ENCODE measurements around the gene MYOM1.

Gene MYOM1

DNA sequence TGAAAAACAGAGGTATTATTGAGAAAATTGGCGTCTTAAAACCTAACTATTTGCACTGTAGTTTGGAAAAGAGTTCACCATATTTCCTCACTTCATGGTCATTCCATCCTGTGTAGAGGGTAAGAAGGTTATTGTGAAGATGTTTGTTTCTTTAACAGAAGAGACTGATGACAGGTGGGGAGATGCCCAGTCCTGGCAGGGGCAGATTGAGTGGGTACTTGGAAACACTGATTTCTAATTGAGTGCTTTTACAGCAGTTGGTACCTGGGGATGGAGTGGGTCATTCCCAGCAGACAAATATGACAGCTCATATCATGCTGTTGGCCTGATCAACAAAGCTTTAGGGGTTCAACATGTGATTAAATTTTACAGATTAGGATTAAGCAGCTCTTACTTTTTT, 67.5 kb downstream of the MYOM1 start:
- no peak overlapping the region for H2AFZ ChIP-seq (ENCODE audit: low read depth)
- no peak overlapping the region for H3K9ac ChIP-seq
- no peaks in the 10 kb centered on the region for H3K27me3 ChIP-seq (ENCODE audit: insufficient read depth, low read depth)
- peaks cover 9% of the 10 kb centered on the region for H3K4me1 ChIP-seq (ENCODE audit: low read depth, poor library complexity, severe bottlenecking)
- no peaks in the 10 kb centered on the region for H3K36me3 ChIP-seq (ENCODE audit: insufficient read depth)
- TF ChIP-seq CTCF (conservative IDR thresholded peaks at IDR 0.05; ENCODE audit: low read depth, low read length) = no peak
- H3K79me2 ChIP-seq (ENCODE audit: insufficient read depth, low read depth) = no peaks in the 10 kb centered on the region
- no peak overlapping the region for H3K4me2 ChIP-seq
- H3K27ac ChIP-seq = no peak overlapping the region
- H4K20me1 ChIP-seq (ENCODE audit: insufficient read depth) = no peaks in the 10 kb centered on the region
- no peak overlapping the region for H3K4me3 ChIP-seq (IDR thresholded peaks at IDR 0.05; ENCODE audit: insufficient read depth, low read depth, low read length)

GRCh38 chr18:3151399-3152264, 68.1 kb downstream of the MYOM1 start:
- H3K4me3 ChIP-seq (IDR thresholded peaks at IDR 0.05; ENCODE audit: insufficient read depth, low read depth, low read length) = no peak overlapping the region
- no peaks in the 10 kb centered on the region for H3K27me3 ChIP-seq (ENCODE audit: insufficient read depth, low read depth)
- no peak overlapping the region for H3K9ac ChIP-seq
- H3K79me2 ChIP-seq (ENCODE audit: insufficient read depth, low read depth) = no peaks in the 10 kb centered on the region
- H2AFZ ChIP-seq (ENCODE audit: low read depth) = no peak overlapping the region
- H3K4me2 ChIP-seq = no peak overlapping the region
- TF ChIP-seq CTCF (conservative IDR thresholded peaks at IDR 0.05; ENCODE audit: low read depth, low read length) = peak; percentile 82
- H3K4me1 ChIP-seq (ENCODE audit: low read depth, poor library complexity, severe bottlenecking) = peaks cover 9% of the 10 kb centered on the region
- H3K27ac ChIP-seq = no peak overlapping the region
- no peaks in the 10 kb centered on the region for H4K20me1 ChIP-seq (ENCODE audit: insufficient read depth)
- no peaks in the 10 kb centered on the region for H3K36me3 ChIP-seq (ENCODE audit: insufficient read depth)

DNA sequence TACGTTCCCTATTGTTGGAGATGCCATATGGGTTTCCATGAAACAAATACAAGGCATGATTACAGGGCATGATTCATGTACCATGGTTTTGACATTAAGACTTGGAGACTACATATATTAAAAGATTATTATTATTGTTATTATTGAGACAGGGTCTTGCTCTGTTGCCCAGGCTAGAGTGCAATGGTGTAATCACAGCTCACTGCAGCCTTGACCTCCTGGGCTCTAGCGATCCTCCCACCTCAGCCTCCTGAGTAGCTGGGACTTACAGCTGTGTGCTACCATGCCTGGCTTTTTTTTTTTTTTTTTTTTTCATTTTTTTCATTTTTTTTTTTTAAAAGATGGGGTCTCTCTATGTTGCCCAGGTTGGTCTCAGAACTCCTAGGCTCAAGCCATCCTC, 69.1 kb downstream of the MYOM1 start:
- Histone ChIP-seq H3K4me3 (IDR thresholded peaks at IDR 0.05; ENCODE audit: insufficient read depth, low read depth, low read length) (no peak overlapping the region), H3K27ac (no peak overlapping the region), H3K79me2 (ENCODE audit: insufficient read depth, low read depth) (no peaks in the 10 kb centered on the region), H3K27me3 (ENCODE audit: insufficient read depth, low read depth) (no peaks in the 10 kb centered on the region), H3K4me1 (ENCODE audit: low read depth, poor library complexity, severe bottlenecking) (peaks cover 9% of the 10 kb centered on the region), H3K4me2 (no peak overlapping the region), H4K20me1 (ENCODE audit: insufficient read depth) (no peaks in the 10 kb centered on the region), H2AFZ (ENCODE audit: low read depth) (no peak overlapping the region), H3K36me3 (ENCODE audit: insufficient read depth) (no peaks in the 10 kb centered on the region), H3K9ac (no peak overlapping the region)
- no peak for TF ChIP-seq CTCF (conservative IDR thresholded peaks at IDR 0.05; ENCODE audit: low read depth, low read length)

GRCh38 chr18:3150274-3150673, 69.5 kb downstream of the MYOM1 start:
- H3K4me2 ChIP-seq = no peak overlapping the region
- H4K20me1 ChIP-seq (ENCODE audit: insufficient read depth) = no peaks in the 10 kb centered on the region
- no peak overlapping the region for H3K9ac ChIP-seq
- peaks cover 9% of the 10 kb centered on the region for H3K4me1 ChIP-seq (ENCODE audit: low read depth, poor library complexity, severe bottlenecking)
- H3K79me2 ChIP-seq (ENCODE audit: insufficient read depth, low read depth) = no peaks in the 10 kb centered on the region
- H3K4me3 ChIP-seq (IDR thresholded peaks at IDR 0.05; ENCODE audit: insufficient read depth, low read depth, low read length) = no peak overlapping the region
- H3K36me3 ChIP-seq (ENCODE audit: insufficient read depth) = no peaks in the 10 kb centered on the region
- H3K27me3 ChIP-seq (ENCODE audit: insufficient read depth, low read depth) = no peaks in the 10 kb centered on the region
- no peak overlapping the region for H3K27ac ChIP-seq
- no peak overlapping the region for H2AFZ ChIP-seq (ENCODE audit: low read depth)
- no peak for TF ChIP-seq CTCF (conservative IDR thresholded peaks at IDR 0.05; ENCODE audit: low read depth, low read length)

Measured in KMS-11 (cell line).